MM.1S (cell line): ENCODE results near the gene TRUB2.

Source experiments
- CTCF ChIP-seq: fragments of 300-600 bp; sonication (generic); IDR thresholded peaks from 2 replicates; pipeline ENCODE4 v1.5.1; 2016; ENCODE audit warnings: antibody characterized with exemption, low read length, mixed read lengths
- EZH2 ChIP-seq: fragments of 300-600 bp; sonication (generic); optimal IDR thresholded peaks from 2 replicates; pipeline ENCODE3; 2017; ENCODE audit warnings: low read depth, mild to moderate bottlenecking, antibody characterized with exemption, low read length, mixed read lengths

- TF ChIP-seq CTCF (no peak), EZH2 (no peak)
Measured at GRCh38 chr9:128323791-128324190, 1.5 kb upstream of the TRUB2 start.
